ENCODE results near the gene PAQR5.

DNA sequence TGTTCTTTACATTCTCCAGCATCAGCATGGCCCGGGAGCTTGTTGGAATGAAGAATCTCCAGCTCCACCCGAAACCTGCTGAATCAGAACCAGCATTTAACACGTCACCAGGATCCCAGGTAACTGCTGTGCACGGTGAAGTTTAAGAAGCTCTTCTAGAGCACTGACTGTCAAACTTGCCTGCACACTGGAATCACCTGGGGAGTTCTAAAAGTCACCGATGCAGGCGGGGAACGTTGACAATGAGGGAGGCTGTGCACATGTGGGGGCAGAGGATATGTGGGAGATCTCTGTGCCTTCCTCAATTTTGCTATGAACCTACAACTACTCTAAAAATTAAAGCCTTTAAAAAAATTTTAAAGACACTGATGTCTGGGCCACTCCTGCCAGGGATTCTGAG is 19.1 kb upstream of the PAQR5 start:
- TF ChIP-seq TAF1 (IDR thresholded peaks at IDR 0.05; ENCODE audit: borderline replicate concordance, low read depth, low read length) (no peak), POLR2AphosphoS5 (IDR thresholded peaks at IDR 0.05; ENCODE audit: low read depth, low read length) (no peak), POLR2A (IDR thresholded peaks at IDR 0.05; ENCODE audit: low read depth, low read length) (no peak)
